ENCODE results near the gene PRKAG2.
A peak's percentile ranks its signal among the peaks of the same experiment; 100 is the strongest.

The PRKAG2 gene

GRCh38 chr7:151648429-151648828 lies 228.5 kb downstream of the PRKAG2 start:
- no peak for DNase-seq (ENCODE audit: low read depth in 2 of 2)

- DNase-seq (ENCODE audit: low read depth in 2 of 2): no peak
Observed at GRCh38 chr7:151647874-151648273, 229.0 kb downstream of the PRKAG2 start.

- DNase-seq (ENCODE audit: low read depth in 2 of 2): no peak
Observed at GRCh38 chr7:151647006-151647405, 229.9 kb downstream of the PRKAG2 start.

- no peak for DNase-seq (ENCODE audit: low read depth in 2 of 2)
Observed at GRCh38 chr7:151645311-151645710, 231.6 kb downstream of the PRKAG2 start.

- DNase-seq (ENCODE audit: low read depth in 2 of 2): no peak
Observed at GRCh38 chr7:151644554-151644953, 232.4 kb downstream of the PRKAG2 start.

- no peak for DNase-seq (ENCODE audit: low read depth in 2 of 2)
Observed at GRCh38 chr7:151642746-151643145, 234.2 kb downstream of the PRKAG2 start.

- DNase-seq (ENCODE audit: low read depth in 2 of 2): no peak
Observed at GRCh38 chr7:151641587-151641986, 235.3 kb downstream of the PRKAG2 start.

GRCh38 chr7:151637781-151638261 lies 239.1 kb downstream of the PRKAG2 start:
- no peak for DNase-seq (ENCODE audit: low read depth in 2 of 2)

GRCh38 chr7:151634643-151635042 lies 242.3 kb downstream of the PRKAG2 start:
- DNase-seq (ENCODE audit: low read depth in 2 of 2): no peak

GRCh38 chr7:151633516-151633812 lies 243.5 kb downstream of the PRKAG2 start:
- DNase-seq (ENCODE audit: low read depth in 2 of 2): no peak

GRCh38 chr7:151632750-151633515 lies 244.0 kb downstream of the PRKAG2 start:
- peak; percentile 28 to 35 for DNase-seq (ENCODE audit: low read depth in 2 of 2)

GRCh38 chr7:151631953-151632749 lies 244.8 kb downstream of the PRKAG2 start:
- peak; percentile 79 to 90 for DNase-seq (ENCODE audit: low read depth in 2 of 2)

- no peak for DNase-seq (ENCODE audit: low read depth in 2 of 2)
Observed at GRCh38 chr7:151631570-151631952, 245.4 kb downstream of the PRKAG2 start.

- no peak for DNase-seq (ENCODE audit: low read depth in 2 of 2)
Observed at GRCh38 chr7:151630851-151631569, 245.9 kb downstream of the PRKAG2 start.

GRCh38 chr7:151630358-151630757 lies 246.6 kb downstream of the PRKAG2 start:
- DNase-seq (ENCODE audit: low read depth in 2 of 2): no peak

- DNase-seq (ENCODE audit: low read depth in 2 of 2): no peak
Observed at GRCh38 chr7:151629713-151630272, 247.1 kb downstream of the PRKAG2 start.

- DNase-seq (ENCODE audit: low read depth in 2 of 2): no peak
Observed at GRCh38 chr7:151628846-151629604, 247.9 kb downstream of the PRKAG2 start.

- no peak for DNase-seq (ENCODE audit: low read depth in 2 of 2)
Observed at GRCh38 chr7:151626422-151627115, 250.3 kb downstream of the PRKAG2 start.

- DNase-seq (ENCODE audit: low read depth in 2 of 2): no peak
Observed at GRCh38 chr7:151625606-151626005, 251.3 kb downstream of the PRKAG2 start.

- DNase-seq (ENCODE audit: low read depth in 2 of 2): no peak
Observed at GRCh38 chr7:151624246-151624928, 252.5 kb downstream of the PRKAG2 start.

Measured in stimulated activated CD8-positive, alpha-beta memory T cell treated with anti-CD3 and anti-CD28 coated beads, Interleukin-7, amount 100 ng/mL, for 4 hours (primary cell).